K562 (cell line): Measurements from ENCODE around the gene CTU1.

Experiments
- CLOCK ChIP-seq: fragments of 250-450 bp; sonication (Bioruptor Pico); IDR thresholded peaks from 2 replicates; pipeline ENCODE4 v1.4.0; 2020; ENCODE audit warnings: mild to moderate bottlenecking, moderate library complexity, borderline replicate concordance
- ELF1 ChIP-seq: fragments of 200-800 bp; sonication (Bioruptor generic); IDR thresholded peaks from 2 replicates; pipeline ENCODE4 v1.6.1; 2016; ENCODE audit warnings: missing genetic modification characterization, missing compliant biosample characterization
- EZH2 ChIP-seq: IDR thresholded peaks from 2 replicates; pipeline ENCODE4 v1.6.1; 2012; ENCODE audit warnings: low read depth, mild to moderate bottlenecking, inconsistent platforms, low read length, borderline replicate concordance
- PYGO2 ChIP-seq: fragments of 450-650 bp; IDR thresholded peaks from 2 replicates; pipeline ENCODE4 v1.6.1; 2016; ENCODE audit warnings: mild to moderate bottlenecking, missing genetic modification characterization, moderate library complexity, missing compliant biosample characterization
- ZC3H8 ChIP-seq: fragments of 450-650 bp; IDR thresholded peaks from 2 replicates; pipeline ENCODE4 v1.6.1; 2017
- ZNF764 ChIP-seq: fragments of 250-450 bp; sonication (Bioruptor Pico); IDR thresholded peaks from 2 replicates; pipeline ENCODE4 v1.4.0; 2020; ENCODE audit warnings: low read depth, mild to moderate bottlenecking, moderate library complexity
- ZNF785 ChIP-seq: fragments of 250-450 bp; sonication (Bioruptor Pico); IDR thresholded peaks from 2 replicates; pipeline ENCODE4 v1.4.0; 2020; ENCODE audit warnings: mild to moderate bottlenecking

- TF ChIP-seq EZH2: no peak
- no peak for TF ChIP-seq CLOCK (CRISPR knock-in tag)
- no peak for TF ChIP-seq ZNF764 (CRISPR knock-in tag)
- no peak for TF ChIP-seq PYGO2
- no peak for TF ChIP-seq ELF1 (tag)
- TF ChIP-seq ZNF785 (CRISPR knock-in tag): no peak
- no peak for TF ChIP-seq ZC3H8
These were observed 29.5 kb downstream of the CTU1 start for GRCh38 chr19:51078731-51079130.
